Activated CD8-positive, alpha-beta memory T cell treated with anti-CD3 and anti-CD28 coated beads for 48 hours (primary cell): ENCODE data around the gene ADM2.
"Not testable (repeated sequence)": the region's sequence is repeated elsewhere in the genome, so short reads cannot be mapped to it uniquely, and the experiment has no call there.

Experiments
- DNase-seq, 3 experiments: peaks; one replicate each; pipeline ENCODE4 v3.0.0-alpha.2; 2020; ENCODE audit warnings: low read depth in 2 of 3, low spot score in 2 of 3

The ADM2 gene

GRCh38 chr22:50481440-50482106 lies at the start of gene ADM2:
ADM2 (plus strand) TSS chr22:50481543; CDS start chr22:50481848, 305 bp downstream.
- DNase-seq, result no peak

- DNase-seq, result no peak
These were observed 49.0 kb upstream of the ADM2 start for GRCh38 chr22:50432131-50432876.

GRCh38 chr22:50432877-50433510 lies 48.3 kb upstream of the ADM2 start:
- DNase-seq, result not testable (repeated sequence)

- DNase-seq, result no peak
These were observed 46.5 kb upstream of the ADM2 start for GRCh38 chr22:50434849-50435248.

- no peak for DNase-seq
These were observed 45.9 kb upstream of the ADM2 start for GRCh38 chr22:50435291-50436014.

- no peak for DNase-seq
These were observed 45.1 kb upstream of the ADM2 start for GRCh38 chr22:50436015-50436830.

GRCh38 chr22:50436841-50437341 lies 44.5 kb upstream of the ADM2 start:
- DNase-seq, result no peak

- no peak for DNase-seq
These were observed 43.6 kb upstream of the ADM2 start for GRCh38 chr22:50437511-50438304.

GRCh38 chr22:50438305-50439275 lies 42.8 kb upstream of the ADM2 start:
- no peak for DNase-seq

- DNase-seq, result no peak
These were observed 42.0 kb upstream of the ADM2 start for GRCh38 chr22:50439314-50439870.

GRCh38 chr22:50439871-50440331 lies 41.4 kb upstream of the ADM2 start:
- DNase-seq, result no peak

- DNase-seq, result no peak
These were observed 40.6 kb upstream of the ADM2 start for GRCh38 chr22:50440544-50441249.

GRCh38 chr22:50441428-50441993 lies 39.8 kb upstream of the ADM2 start:
- DNase-seq, result no peak

- no peak for DNase-seq
These were observed 38.1 kb upstream of the ADM2 start for GRCh38 chr22:50443197-50443596.

- DNase-seq, result no peak
These were observed 37.3 kb upstream of the ADM2 start for GRCh38 chr22:50443801-50444625.

GRCh38 chr22:50444663-50445062 lies 36.7 kb upstream of the ADM2 start:
- no peak for DNase-seq
